AML-193 (cell line): ENCODE data around the gene SUPT3H.
"Not testable (repeated sequence)": the region's sequence is repeated elsewhere in the genome, so short reads cannot be mapped to it uniquely, and the experiment has no call there.

Source experiments
- DNase-seq, 2 experiments: peaks; one replicate each; lab custom pipeline; 2025; lab: John Stamatoyannopoulos, UW

The SUPT3H gene

GRCh38 chr6:44898296-44898930 lies 479.3 kb downstream of the SUPT3H start:
- DNase-seq = no peak

GRCh38 chr6:44897316-44897715 lies 480.4 kb downstream of the SUPT3H start:
- DNase-seq = no peak

- no peak for DNase-seq
Measured at GRCh38 chr6:44896701-44897100, 481.0 kb downstream of the SUPT3H start.

- no peak for DNase-seq
Measured at GRCh38 chr6:44892579-44892978, 485.2 kb downstream of the SUPT3H start.

GRCh38 chr6:44879071-44879470 lies 498.7 kb downstream of the SUPT3H start:
- not testable (repeated sequence) for DNase-seq

- DNase-seq = not testable (repeated sequence)
Measured at GRCh38 chr6:44876638-44877037, 501.1 kb downstream of the SUPT3H start.

- no peak for DNase-seq
Measured at GRCh38 chr6:44869321-44869897, 508.3 kb downstream of the SUPT3H start.

- DNase-seq = no peak
Measured at GRCh38 chr6:44868910-44869309, 508.8 kb downstream of the SUPT3H start.

- no peak for DNase-seq
Measured at GRCh38 chr6:44868335-44868668, 509.4 kb downstream of the SUPT3H start.

GRCh38 chr6:44867571-44868334 lies 510.0 kb downstream of the SUPT3H start:
- no peak for DNase-seq

GRCh38 chr6:44865184-44865583 lies 512.5 kb downstream of the SUPT3H start:
- not testable (repeated sequence) for DNase-seq

- no peak for DNase-seq
Measured at GRCh38 chr6:44859901-44860410, 517.8 kb downstream of the SUPT3H start.

GRCh38 chr6:44858998-44859397 lies 518.7 kb downstream of the SUPT3H start:
- DNase-seq = no peak

- DNase-seq = no peak
Measured at GRCh38 chr6:44856479-44856878, 521.3 kb downstream of the SUPT3H start.

- no peak for DNase-seq
Measured at GRCh38 chr6:44855562-44856411, 521.9 kb downstream of the SUPT3H start.

- no peak for DNase-seq
Measured at GRCh38 chr6:44854712-44855443, 522.9 kb downstream of the SUPT3H start.

- DNase-seq = no peak
Measured at GRCh38 chr6:44851176-44851575, 526.6 kb downstream of the SUPT3H start.

GRCh38 chr6:44850312-44850711 lies 527.4 kb downstream of the SUPT3H start:
- DNase-seq = no peak

GRCh38 chr6:44849806-44850205 lies 527.9 kb downstream of the SUPT3H start:
- DNase-seq = no peak

- DNase-seq = no peak
Measured at GRCh38 chr6:44843734-44844133, 534.0 kb downstream of the SUPT3H start.

- DNase-seq = no peak
Measured at GRCh38 chr6:44842616-44843015, 535.1 kb downstream of the SUPT3H start.

- no peak for DNase-seq
Measured at GRCh38 chr6:44841829-44842228, 535.9 kb downstream of the SUPT3H start.
